ENCODE results near the gene PDCD5. TPM values are rescaled to one million over a fixed set of nuclear protein-coding genes. Genes with fewer than 3 reads are reported as not detected.

Gene PDCD5
- polyA plus RNA-seq, 3 donors = 41.4 to 84.5 (median 79.9) TPM

GRCh38 chr19:32555786-32556185 lies 25.2 kb upstream of the PDCD5 start:
- Mint-ChIP-seq H3K27me3 (ENCODE audit: low read depth in 3 of 3) (peaks cover 8 to 13% (median 9%) of the 10 kb centered on the region in 3 donors), H3K4me3 (peak overlapping the region in 1 of 2 donors; percentile 20), H3K4me1 (no peaks in the 10 kb centered on the region), H3K9me3 (peaks cover 0 to 3% (median 0%) of the 10 kb centered on the region in 7 donors), H3K27ac (no peak overlapping the region), H3K36me3 (no peaks in the 10 kb centered on the region)
- Histone ChIP-seq H3K4me2 (replicated peaks; ENCODE audit: extremely low read depth, low read length, poor library complexity, severe bottlenecking) (no peak overlapping the region), H3K79me2 (ENCODE audit: insufficient read depth, low read length) (no peaks in the 10 kb centered on the region), H3K36me3 (replicated peaks in 1 of 2; ENCODE audit: control insufficient read depth in 1 of 2, insufficient read depth in 2 of 2, low read length in 2 of 2) (no peaks in the 10 kb centered on the region), H3K9me3 (replicated peaks in 1 of 2; ENCODE audit: control insufficient read depth in 1 of 2, insufficient read depth in 1 of 2, low read length in 2 of 2) (no peaks in the 10 kb centered on the region), H3K27me3 (ENCODE audit: control insufficient read depth in 2 of 2, insufficient read depth in 2 of 2, low read length in 2 of 2) (peaks cover 0 to 2% of the 10 kb centered on the region in 2 donors), H4K20me1 (ENCODE audit: insufficient read depth, low read length) (no peaks in the 10 kb centered on the region), H2AFZ (ENCODE audit: insufficient read depth, low read depth, low read length, poor library complexity, severe bottlenecking) (no peak overlapping the region), H3K9ac (ENCODE audit: insufficient read depth, low read length, poor library complexity, severe bottlenecking) (no peak overlapping the region), H3K27ac (ENCODE audit: low read depth in 1 of 2, low read length in 2 of 2) (no peak overlapping the region), H3K4me1 (ENCODE audit: control insufficient read depth in 1 of 2, insufficient read depth in 2 of 2, low read length in 2 of 2) (no peaks in the 10 kb centered on the region), H3K4me3 (replicated peaks in 1 of 3; ENCODE audit: low read depth in 2 of 3, low read length in 3 of 3) (no peak overlapping the region)
- 100% methylated on average over 1 of the region's 1 CpG for WGBS (ENCODE audit: insufficient coverage)
- TF ChIP-seq, protein P1, sequence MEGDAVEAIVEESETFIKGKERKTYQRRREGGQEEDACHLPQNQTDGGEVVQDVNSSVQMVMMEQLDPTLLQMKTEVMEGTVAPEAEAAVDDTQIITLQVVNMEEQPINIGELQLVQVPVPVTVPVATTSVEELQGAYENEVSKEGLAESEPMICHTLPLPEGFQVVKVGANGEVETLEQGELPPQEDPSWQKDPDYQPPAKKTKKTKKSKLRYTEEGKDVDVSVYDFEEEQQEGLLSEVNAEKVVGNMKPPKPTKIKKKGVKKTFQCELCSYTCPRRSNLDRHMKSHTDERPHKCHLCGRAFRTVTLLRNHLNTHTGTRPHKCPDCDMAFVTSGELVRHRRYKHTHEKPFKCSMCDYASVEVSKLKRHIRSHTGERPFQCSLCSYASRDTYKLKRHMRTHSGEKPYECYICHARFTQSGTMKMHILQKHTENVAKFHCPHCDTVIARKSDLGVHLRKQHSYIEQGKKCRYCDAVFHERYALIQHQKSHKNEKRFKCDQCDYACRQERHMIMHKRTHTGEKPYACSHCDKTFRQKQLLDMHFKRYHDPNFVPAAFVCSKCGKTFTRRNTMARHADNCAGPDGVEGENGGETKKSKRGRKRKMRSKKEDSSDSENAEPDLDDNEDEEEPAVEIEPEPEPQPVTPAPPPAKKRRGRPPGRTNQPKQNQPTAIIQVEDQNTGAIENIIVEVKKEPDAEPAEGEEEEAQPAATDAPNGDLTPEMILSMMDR (IDR thresholded peaks at IDR 0.05) = no peak
- intact Hi-C loops (cut with micrococcal nuclease) = no loop called here
- DNase-seq = no peak

DNA sequence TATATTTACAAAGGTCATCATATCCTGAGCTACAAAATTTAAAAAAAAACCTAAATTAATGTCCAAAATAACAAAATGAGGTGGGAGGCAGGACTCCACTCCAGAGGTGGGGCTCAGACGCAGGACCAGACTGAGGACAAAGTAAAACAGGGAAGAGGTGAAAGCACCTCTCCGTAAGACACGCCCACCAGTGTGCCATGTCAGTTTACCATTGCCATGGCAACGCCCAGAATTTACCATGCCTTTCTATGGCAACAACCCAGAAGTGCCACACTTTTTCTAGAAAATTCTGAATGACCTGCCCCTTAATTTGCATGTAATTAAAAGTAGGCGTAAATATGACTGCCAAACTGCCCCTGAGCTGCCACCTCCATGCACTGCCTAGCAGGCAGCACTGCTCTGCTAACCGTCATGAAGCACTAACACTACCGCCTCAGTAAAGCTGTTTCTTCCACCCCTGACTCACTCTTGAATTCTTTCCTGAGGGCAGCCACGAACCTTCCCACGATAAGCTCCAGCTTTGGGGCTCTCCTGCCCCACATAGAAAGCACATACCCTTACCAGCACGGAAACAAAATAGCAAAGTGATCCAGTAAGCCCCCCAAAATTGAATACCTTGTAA lies 22.3 kb upstream of the PDCD5 start:
- H3K4me3 ChIP-seq (replicated peaks in 1 of 3; ENCODE audit: low read depth in 2 of 3, low read length in 3 of 3) = no peak overlapping the region
- no peaks in the 10 kb centered on the region for H3K79me2 ChIP-seq (ENCODE audit: insufficient read depth, low read length)
- no peaks in the 10 kb centered on the region for H3K9me3 Mint-ChIP-seq
- peak overlapping the region in 1 of 7 donors; percentile 75 for H3K27ac Mint-ChIP-seq
- peak overlapping the region in 1 of 2 donors; percentile 43 for H3K4me3 Mint-ChIP-seq
- intact Hi-C loops (cut with micrococcal nuclease) = no loop called here
- no peaks in the 10 kb centered on the region for H3K4me1 ChIP-seq (ENCODE audit: control insufficient read depth in 1 of 2, insufficient read depth in 2 of 2, low read length in 2 of 2)
- no peaks in the 10 kb centered on the region for H3K9me3 ChIP-seq (replicated peaks in 1 of 2; ENCODE audit: control insufficient read depth in 1 of 2, insufficient read depth in 1 of 2, low read length in 2 of 2)
- no peak overlapping the region for H3K4me2 ChIP-seq (replicated peaks; ENCODE audit: extremely low read depth, low read length, poor library complexity, severe bottlenecking)
- H4K20me1 ChIP-seq (ENCODE audit: insufficient read depth, low read length) = no peaks in the 10 kb centered on the region
- WGBS (ENCODE audit: insufficient coverage) = 55% methylated on average over 5 of the region's 10 CpGs
- H3K9ac ChIP-seq (ENCODE audit: insufficient read depth, low read length, poor library complexity, severe bottlenecking) = no peak overlapping the region
- H3K27me3 Mint-ChIP-seq (ENCODE audit: low read depth in 3 of 3) = peaks cover 8 to 13% (median 12%) of the 10 kb centered on the region in 3 donors
- H2AFZ ChIP-seq (ENCODE audit: insufficient read depth, low read depth, low read length, poor library complexity, severe bottlenecking) = no peak overlapping the region
- no peaks in the 10 kb centered on the region for H3K36me3 ChIP-seq (replicated peaks in 1 of 2; ENCODE audit: control insufficient read depth in 1 of 2, insufficient read depth in 2 of 2, low read length in 2 of 2)
- H3K27ac ChIP-seq (ENCODE audit: low read depth in 1 of 2, low read length in 2 of 2) = no peak overlapping the region
- H3K4me1 Mint-ChIP-seq = no peaks in the 10 kb centered on the region
- no peak for DNase-seq
- H3K36me3 Mint-ChIP-seq = no peaks in the 10 kb centered on the region
- TF ChIP-seq, protein P1 (IDR thresholded peaks at IDR 0.05) = no peak
- peaks cover 0 to 2% of the 10 kb centered on the region in 2 donors for H3K27me3 ChIP-seq (ENCODE audit: control insufficient read depth in 2 of 2, insufficient read depth in 2 of 2, low read length in 2 of 2)

Data from CD14-positive monocyte (primary cell).